NCI-H2171 treated with DMSO at 0.1 percent for 48 hours (cell line): ENCODE data around the gene STX18.
"Not testable (repeated sequence)": the region's sequence is repeated elsewhere in the genome, so short reads cannot be mapped to it uniquely, and the experiment has no call there.

Experiments used
- DNase-seq: peaks from one replicate; lab custom pipeline; 2025; lab: John Stamatoyannopoulos, UW

Gene STX18

GRCh38 chr4:4437798-4438470 is 103.9 kb downstream of the STX18 start:
- no peak for DNase-seq

- DNase-seq: no peak
These were observed 105.5 kb downstream of the STX18 start for GRCh38 chr4:4436244-4436823.

GRCh38 chr4:4433941-4434340 is 107.9 kb downstream of the STX18 start:
- no peak for DNase-seq

DNA sequence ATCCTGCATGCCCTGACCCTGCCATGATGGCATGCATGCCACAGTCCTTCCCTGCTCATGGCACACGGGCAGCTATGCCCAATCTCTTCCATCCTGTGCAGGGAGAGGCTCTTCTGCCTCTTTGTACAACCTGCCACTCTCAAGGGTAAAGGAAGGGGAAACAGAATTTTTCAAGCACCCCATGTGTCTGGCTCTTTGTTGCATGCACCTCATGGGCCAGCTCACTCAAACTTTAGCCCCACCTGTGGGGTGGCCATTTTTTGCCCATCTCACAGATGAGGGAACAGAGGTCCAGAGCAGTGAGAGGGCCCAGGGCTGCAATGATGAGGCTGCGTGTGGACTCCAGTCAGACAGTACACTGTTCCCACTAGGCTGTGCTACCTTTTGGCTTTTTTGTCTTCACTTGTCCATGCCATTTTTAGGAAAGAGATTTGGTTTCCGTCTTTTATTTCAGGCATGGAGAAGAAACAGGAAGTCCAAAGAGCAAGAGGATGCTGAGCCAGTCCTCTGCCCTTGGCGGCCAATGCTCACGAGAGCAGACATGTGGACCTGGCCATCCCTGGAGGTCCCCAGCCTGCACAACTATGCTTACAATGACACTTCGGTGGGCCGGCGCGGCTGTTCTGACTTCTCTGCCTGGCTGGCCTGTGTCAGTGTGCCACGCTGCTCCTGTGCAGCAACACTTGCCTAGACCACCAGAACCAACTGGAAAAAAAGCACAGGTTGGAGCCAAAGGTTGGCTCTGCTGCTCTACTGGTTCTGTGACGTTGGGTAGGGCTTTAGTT is 109.3 kb downstream of the STX18 start:
- no peak for DNase-seq

DNA sequence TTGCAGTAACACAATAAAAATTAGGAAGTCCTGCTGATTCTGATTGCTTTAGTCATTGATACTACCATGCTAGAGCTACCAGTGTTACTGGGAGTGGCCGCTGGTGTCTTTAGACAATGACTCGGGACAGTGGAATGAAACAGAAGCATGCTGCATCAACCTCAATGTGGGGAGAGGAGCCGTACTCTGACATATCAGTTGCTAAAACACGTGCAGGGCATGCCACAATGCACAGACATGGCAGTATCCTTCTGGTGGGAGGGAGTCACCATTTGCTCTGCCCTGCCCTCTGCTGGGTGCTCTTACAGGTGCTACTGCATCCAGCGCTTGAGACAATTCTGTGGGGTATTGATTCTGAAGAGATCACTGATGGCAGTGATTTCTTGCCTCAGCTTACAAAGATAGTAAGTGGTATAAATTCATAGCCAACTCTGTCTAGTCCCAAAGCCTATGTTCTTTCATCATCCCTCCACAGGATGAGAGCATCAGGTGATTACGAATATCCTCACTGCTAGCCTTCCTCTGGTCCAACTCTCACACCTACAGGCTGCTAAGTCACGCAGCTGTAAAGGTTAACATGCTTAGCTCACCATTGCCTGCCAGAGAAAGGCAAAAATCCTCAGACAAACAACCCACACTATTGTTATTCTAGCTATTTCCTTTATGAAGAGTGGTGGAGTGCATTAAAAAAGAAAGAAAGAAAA is 111.2 kb downstream of the STX18 start:
- peak; percentile 36 for DNase-seq

DNA sequence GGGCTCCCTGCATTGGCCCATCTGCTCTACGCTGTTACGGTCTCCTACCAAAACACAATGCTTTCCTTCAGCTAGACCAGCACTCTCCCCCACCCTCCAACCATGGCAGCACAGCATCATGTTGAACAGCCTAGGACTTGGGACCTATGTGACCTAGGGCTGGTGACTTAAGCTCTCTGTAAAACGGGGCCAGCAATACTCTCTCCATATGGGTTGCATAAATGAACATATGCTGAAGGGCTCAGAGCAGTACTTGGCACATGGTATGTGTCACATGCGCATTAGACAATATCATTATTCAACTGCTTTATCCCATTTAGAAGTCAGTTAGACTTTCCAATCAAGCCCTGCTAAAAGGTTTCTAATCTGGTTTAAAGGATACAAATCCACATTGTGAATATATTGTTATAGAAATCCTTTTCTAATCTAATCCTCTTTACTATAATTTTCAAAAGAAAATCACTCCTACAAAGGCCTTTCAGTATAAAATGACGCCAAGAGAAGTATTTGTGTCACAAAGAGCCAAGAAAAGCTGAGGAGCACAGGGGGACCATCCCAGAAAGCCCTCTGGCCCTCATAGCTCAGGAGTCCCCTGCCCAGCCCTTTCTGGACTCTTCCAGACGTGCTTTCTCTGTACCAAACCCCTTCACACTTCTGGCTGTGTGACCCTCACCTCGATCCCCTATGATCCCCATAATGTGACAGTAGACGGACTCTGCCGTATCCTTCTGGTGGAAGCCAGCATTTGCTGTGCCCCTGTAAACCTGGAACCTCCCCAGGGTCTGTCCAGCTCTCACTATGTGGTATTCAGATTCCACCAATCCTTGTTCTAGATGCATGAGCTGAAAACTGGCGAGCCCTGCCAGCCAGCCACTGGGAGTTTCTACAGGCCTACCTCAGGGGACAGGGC is 112.6 kb downstream of the STX18 start:
- DNase-seq: no peak

DNA sequence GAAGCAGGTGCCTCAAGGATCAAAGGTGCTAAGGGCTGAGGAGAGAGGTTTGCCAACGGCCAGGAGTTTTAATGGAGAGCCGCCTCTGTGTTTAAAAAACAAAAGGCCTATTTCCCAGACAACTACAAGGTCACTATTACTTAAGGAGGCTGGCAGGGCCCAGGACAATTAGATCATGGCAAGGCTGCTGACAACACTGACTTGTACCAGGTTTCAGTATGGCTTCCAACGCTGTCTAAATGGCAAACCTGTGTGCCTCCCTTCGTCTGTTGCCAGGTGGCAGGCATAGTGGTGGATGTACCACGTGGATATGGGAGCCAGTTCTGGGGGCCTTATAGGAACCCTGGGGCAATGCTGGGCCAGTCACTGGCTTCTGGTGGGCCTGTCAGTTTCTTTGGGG is 114.0 kb downstream of the STX18 start:
- DNase-seq: no peak

DNA sequence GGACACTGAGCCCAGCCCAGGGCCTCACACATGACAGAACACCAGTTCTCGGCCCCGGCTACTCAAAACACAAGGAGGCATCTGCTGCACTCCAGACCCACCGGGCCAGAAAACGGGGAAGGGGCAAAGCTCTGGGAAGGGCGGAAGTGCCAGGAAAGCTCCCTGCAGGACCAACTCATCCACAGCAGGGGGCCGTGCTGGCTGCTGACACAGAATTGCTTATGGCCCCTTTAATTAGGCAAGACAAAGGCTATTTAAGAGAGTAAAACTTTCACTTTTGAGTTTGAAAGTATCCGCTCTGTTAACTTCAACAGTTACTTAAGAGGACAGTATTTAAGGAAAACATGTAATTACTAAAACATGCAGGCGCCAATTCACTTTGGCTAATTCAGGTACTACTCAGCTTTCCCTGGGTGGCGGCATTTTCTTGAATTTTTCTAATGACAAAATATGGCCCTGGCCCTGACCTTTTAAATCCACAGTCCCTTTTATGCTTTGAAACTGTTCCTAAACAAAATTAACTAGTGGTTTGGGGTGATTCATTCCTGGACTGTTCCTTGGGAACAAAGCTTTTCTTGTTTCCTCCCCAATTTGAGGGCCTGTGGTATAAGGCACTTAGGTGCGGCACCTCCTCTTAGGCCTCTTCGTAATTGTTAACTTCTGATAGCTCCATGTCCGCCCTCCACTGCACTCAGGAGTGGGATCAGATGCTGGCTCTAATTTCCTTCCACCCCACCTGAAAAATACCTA is 114.6 kb downstream of the STX18 start:
- DNase-seq: no peak

- no peak for DNase-seq
These were observed 115.2 kb downstream of the STX18 start for GRCh38 chr4:4426511-4427120.

- DNase-seq: no peak
These were observed 116.2 kb downstream of the STX18 start for GRCh38 chr4:4425696-4426095.

- DNase-seq: no peak
These were observed 116.6 kb downstream of the STX18 start for GRCh38 chr4:4425119-4425690.

DNA sequence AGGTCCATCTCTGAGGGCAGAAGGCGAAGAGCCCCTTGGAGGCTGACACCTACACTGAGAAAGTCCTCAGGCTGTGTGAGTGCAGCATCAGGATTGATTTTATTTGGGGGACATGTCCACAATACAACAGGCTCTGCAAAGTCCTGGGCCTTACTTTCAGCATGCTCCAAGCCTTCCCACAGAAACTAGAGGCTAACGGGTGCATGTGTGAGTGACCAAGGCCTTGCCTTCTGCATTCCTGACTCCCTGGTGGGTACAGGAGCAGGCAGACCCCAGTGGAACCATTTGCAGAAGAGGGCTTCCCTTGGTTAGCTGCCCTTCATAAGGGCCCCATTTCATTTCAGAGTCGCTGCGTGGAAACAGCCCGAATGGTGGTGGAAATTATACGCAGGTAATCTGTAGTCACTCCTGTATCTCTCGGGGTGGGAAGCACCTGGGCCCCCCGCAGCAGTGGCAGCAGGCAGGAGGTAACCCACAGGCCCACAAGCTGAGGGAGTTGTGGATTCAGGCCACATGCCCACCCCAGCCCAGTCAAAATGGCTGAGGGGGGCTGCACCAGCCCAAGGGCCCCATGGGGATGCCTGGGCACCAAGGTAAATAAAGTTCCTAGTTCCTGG is 117.2 kb downstream of the STX18 start:
- no peak for DNase-seq

GRCh38 chr4:4423706-4424498 is 117.9 kb downstream of the STX18 start:
- DNase-seq: no peak

DNA sequence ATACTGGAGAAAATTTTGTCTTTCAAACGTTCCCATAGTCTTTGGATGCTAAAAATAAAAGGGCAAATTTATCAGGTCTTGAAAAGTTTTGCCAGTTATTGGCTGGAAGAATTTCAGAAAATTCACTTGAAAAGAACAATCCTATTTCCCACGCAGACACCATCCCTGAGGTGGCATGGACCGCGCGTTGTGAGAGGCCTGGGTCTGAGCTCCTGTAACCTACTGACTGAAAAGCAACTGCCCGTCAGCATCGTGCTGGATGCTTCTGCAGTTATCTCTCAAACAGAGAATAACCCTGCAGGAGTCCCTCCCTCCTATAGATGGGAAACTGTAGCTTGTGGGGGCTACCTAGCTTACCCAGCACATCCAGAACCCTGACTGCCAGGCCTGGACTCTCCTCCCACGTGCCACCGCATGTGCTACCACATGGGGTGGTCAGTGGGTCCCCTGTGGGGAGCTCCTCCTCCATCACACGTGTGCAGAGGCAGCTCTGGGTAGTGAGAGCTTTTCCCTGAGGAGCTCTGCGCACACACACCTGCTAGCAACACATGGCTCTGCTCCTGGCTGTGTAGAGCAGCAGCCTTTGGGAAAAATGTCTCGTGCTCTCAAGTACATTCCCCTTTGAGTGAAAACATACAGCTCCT is 118.9 kb downstream of the STX18 start:
- DNase-seq: peak; percentile 53

- not testable (repeated sequence) for DNase-seq
These were observed 119.7 kb downstream of the STX18 start for GRCh38 chr4:4422117-4422516.

DNA sequence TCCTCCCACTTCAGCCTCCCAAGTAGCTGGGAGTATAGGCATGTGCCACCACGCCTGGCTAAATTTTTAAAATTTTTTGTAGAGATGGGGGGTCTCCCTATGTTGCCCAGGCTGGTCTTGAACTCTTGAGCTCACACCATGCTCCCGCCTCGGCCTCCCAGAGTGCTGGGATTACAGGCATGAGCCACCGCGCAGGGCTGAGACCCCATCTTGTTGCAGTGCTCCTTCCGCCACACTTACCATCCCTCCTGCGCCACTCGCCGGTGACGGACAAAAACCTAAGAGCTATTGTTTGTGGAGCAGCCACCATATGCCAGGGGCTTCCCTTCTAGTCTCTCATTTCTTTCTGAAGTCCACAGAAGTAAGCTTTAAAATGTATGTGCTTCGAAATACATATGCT is 120.5 kb downstream of the STX18 start:
- DNase-seq: no peak

DNA sequence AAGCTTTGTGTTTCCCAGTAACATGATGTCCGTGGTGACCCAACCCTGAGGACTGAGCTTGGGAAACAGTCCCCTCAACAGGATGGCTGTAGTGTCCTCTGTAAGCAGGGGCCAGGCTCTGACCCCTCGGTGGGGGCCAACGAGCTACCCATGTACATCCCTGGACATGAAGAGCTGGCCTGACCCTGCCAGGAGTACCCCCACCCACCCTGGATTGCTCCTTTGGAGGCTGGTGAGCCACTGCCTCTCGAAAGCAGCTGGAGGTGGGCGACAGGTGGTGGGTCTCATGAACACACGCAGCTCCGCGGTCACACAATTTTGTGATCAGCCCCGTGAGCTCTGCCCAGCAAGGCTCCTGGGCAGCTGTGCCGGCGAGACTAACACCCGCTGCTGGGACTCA is 121.4 kb downstream of the STX18 start:
- DNase-seq: no peak

- no peak for DNase-seq
These were observed 122.0 kb downstream of the STX18 start for GRCh38 chr4:4419896-4420295.
